Gastrocnemius medialis (tissue), 4 donors: Measurements from ENCODE around the gene GPBAR1. TPM values are rescaled to one million over a fixed set of nuclear protein-coding genes. Genes with fewer than 3 reads are reported as not detected.
"Not testable (repeated sequence)": the region's sequence is repeated elsewhere in the genome, so short reads cannot be mapped to it uniquely, and the experiment has no call there.

Experiments used
- ATAC-seq, 2 donors: fragments of 150-250 bp; one replicate each; pipeline ENCODE4 v1.9.1; 2016
- DNase-seq, 2 donors: peaks; one replicate each; pipeline ENCODE4 v3.0.0-alpha.2; 2019
- H3K27ac ChIP-seq, 4 donors: fragments of 200-600 bp; sonication (generic); 1 replicate in 1 of 4; 2 replicates in 3 of 4; pipeline ENCODE4 v1.5.1; 2016 to 2018; ENCODE audit warnings: mild to moderate bottlenecking in 2 of 4, moderate library complexity in 1 of 4
- H3K27me3 ChIP-seq, 3 donors: fragments of 200-600 bp; sonication (generic) in 2 of 3; 1 replicate in 1 of 3; 2 replicates in 2 of 3; pipeline versions ENCODE4 v1.5.1 to v1.6.0; 2016 to 2019; ENCODE audit warnings: mild to moderate bottlenecking in 1 of 3, moderate library complexity in 1 of 3
- H3K36me3 ChIP-seq, 2 donors: fragments of 200-600 bp; sonication (generic) in 1 of 2; one replicate each; pipeline ENCODE4 v1.5.1; 2017 to 2018
- H3K4me1 ChIP-seq, 2 donors: fragments of 200-600 bp; sonication (generic) in 1 of 2; one replicate each; pipeline ENCODE4 v1.5.1; 2016 to 2017; ENCODE audit warnings: mild to moderate bottlenecking in 2 of 2
- H3K4me3 ChIP-seq, 4 donors: fragments of 200-600 bp; sonication (generic) in 3 of 4; 1 replicate in 1 of 4; 2 replicates in 3 of 4; pipeline ENCODE4 v1.5.1; 2016 to 2019; ENCODE audit warnings: mild to moderate bottlenecking in 2 of 4
- H3K9me3 ChIP-seq, 3 donors: fragments of 200-600 bp; sonication (generic) in 2 of 3; 1 replicate in 1 of 3; 2 replicates in 2 of 3; pipeline ENCODE4 v1.5.1; 2016 to 2019
- POLR2A ChIP-seq, 2 donors: fragments of 450-650 bp; IDR thresholded peaks; one replicate each; pipeline ENCODE4 v1.6.1; 2017; ENCODE audit warnings: antibody characterized with exemption in 2 of 2, mild to moderate bottlenecking in 2 of 2, moderate library complexity in 2 of 2
- in situ Hi-C, 4 donors: fragments of 200-750 bp; cut with MboI; loops; one replicate each; pipeline versions ENCODE4 v1.15.0 to v1.8.0; 2017; ENCODE audit warnings: low sequenced_read_pairs in 4 of 4
- intact Hi-C: fragments of 100-400 bp; cut with DNase I; formaldehyde crosslinking; loops from one replicate; pipeline ENCODE4 v1.15.1; 2023; ENCODE audit warnings: low total_unique reads
- total RNA-seq, 4 donors: library from RNA; depleted of rRNA; stranded (reverse); fragments of >200 nt; gene quantifications; one replicate each; pipeline versions ENCODE4 v1.1.0 to v1.2.3, GENCODE V29; 2016
- TF ChIP-seq, protein P1 (sequence below), 5 experiments: fragments of 450-650 bp in 3 of 5; fragments of 200-600 bp in 2 of 5; sonication (generic) in 2 of 5; IDR thresholded peaks in 4 of 5; conservative IDR thresholded peaks in 1 of 5; 1 replicate in 4 of 5; 2 replicates in 1 of 5; pipeline ENCODE4 v1.5.1; 2016 to 2019; ENCODE audit warnings: antibody characterized with exemption in 5 of 5, mild to moderate bottlenecking in 3 of 5, moderate library complexity in 3 of 5

The GPBAR1 gene
- total RNA-seq, 4 donors from 2014 or later = 0.93 TPM; not detected in 3

DNA sequence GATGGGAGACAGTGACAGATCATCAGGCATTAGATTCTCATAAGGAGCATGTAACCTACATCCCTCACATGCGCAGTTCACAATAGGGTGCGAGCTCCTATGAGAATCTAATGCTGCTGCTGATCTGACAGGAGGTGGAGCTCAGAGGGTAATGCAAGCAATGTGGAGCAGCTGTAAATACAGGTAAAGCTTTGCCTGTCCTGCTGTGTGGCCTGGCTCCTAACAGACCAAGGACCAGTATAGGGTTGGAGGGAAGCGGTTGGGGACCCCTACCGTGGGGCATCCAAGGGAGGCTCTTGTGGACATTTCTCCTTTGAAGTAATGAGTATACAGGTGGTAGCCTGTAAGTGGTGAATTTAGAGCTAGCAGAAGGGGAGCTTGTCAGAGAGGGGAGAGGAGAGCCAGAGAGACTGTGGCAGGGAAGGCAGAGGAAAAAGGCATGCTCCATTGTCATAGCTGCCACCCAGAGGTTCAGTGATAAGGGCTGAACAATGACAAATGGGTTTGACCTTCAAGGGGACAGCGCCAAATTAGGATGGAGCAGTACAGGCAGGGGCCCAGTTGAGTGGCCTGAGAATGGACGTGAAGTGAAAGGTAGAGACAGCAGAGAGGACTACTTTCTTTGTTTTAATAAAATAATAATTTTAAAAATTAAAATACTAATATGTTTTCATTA lies 46.7 kb downstream of the GPBAR1 start:
- no peak for DNase-seq
- intact Hi-C loops = loop anchor here (10.0 kb wide), 1 partner anchor 47 kb away; the partner anchor contains the start of gene CATIP
- TF ChIP-seq POLR2A (IDR thresholded peaks at IDR 0.05) = no peak
- TF ChIP-seq, protein P1, sequence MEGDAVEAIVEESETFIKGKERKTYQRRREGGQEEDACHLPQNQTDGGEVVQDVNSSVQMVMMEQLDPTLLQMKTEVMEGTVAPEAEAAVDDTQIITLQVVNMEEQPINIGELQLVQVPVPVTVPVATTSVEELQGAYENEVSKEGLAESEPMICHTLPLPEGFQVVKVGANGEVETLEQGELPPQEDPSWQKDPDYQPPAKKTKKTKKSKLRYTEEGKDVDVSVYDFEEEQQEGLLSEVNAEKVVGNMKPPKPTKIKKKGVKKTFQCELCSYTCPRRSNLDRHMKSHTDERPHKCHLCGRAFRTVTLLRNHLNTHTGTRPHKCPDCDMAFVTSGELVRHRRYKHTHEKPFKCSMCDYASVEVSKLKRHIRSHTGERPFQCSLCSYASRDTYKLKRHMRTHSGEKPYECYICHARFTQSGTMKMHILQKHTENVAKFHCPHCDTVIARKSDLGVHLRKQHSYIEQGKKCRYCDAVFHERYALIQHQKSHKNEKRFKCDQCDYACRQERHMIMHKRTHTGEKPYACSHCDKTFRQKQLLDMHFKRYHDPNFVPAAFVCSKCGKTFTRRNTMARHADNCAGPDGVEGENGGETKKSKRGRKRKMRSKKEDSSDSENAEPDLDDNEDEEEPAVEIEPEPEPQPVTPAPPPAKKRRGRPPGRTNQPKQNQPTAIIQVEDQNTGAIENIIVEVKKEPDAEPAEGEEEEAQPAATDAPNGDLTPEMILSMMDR (IDR thresholded peaks at IDR 0.05 in 4 of 5, conservative IDR thresholded peaks at IDR 0.05 in 1 of 5) = no peak
- in situ Hi-C loops = loop anchor here (5.0 to 25.0 kb wide), 4 partner anchors 77 to 160 kb away; partner anchors contain the start of gene SLC11A1 (in 2 of the 4)
- ATAC-seq = no peak
- H3K9me3 ChIP-seq = no peaks in the 10 kb centered on the region
- H3K4me3 ChIP-seq = no peak overlapping the region
- H3K27me3 ChIP-seq = no peaks in the 10 kb centered on the region
- no peak overlapping the region for H3K27ac ChIP-seq
- H3K4me1 ChIP-seq = no peaks in the 10 kb centered on the region
- H3K36me3 ChIP-seq = no peaks in the 10 kb centered on the region

GRCh38 chr2:218310853-218311540 lies 50.2 kb downstream of the GPBAR1 start:
- in situ Hi-C loops (loop anchor here in 1 of 4 donors (25.0 kb wide), 1 partner anchor 151 kb away; no protein-coding TSS in a partner anchor), intact Hi-C loops (no loop called here)
- no peaks in the 10 kb centered on the region for H3K4me1 ChIP-seq
- H3K27me3 ChIP-seq = no peaks in the 10 kb centered on the region
- H3K36me3 ChIP-seq = no peaks in the 10 kb centered on the region
- DNase-seq = no peak
- ATAC-seq = no peak
- H3K9me3 ChIP-seq = no peaks in the 10 kb centered on the region
- no peak for TF ChIP-seq POLR2A (IDR thresholded peaks at IDR 0.05)
- TF ChIP-seq, protein P1 (IDR thresholded peaks at IDR 0.05 in 4 of 5, conservative IDR thresholded peaks at IDR 0.05 in 1 of 5) = no peak
- H3K27ac ChIP-seq = no peak overlapping the region
- H3K4me3 ChIP-seq = no peak overlapping the region

GRCh38 chr2:218311541-218312266 lies 50.9 kb downstream of the GPBAR1 start:
- H3K27me3 ChIP-seq, DNase-seq, ATAC-seq, H3K27ac ChIP-seq, H3K36me3 ChIP-seq, intact Hi-C loops, H3K4me1 ChIP-seq, H3K9me3 ChIP-seq, H3K4me3 ChIP-seq: not testable (repeated sequence)
- in situ Hi-C loops = loop anchor here in 1 of 4 donors (25.0 kb wide), 1 partner anchor 151 kb away; no protein-coding TSS in a partner anchor

DNA sequence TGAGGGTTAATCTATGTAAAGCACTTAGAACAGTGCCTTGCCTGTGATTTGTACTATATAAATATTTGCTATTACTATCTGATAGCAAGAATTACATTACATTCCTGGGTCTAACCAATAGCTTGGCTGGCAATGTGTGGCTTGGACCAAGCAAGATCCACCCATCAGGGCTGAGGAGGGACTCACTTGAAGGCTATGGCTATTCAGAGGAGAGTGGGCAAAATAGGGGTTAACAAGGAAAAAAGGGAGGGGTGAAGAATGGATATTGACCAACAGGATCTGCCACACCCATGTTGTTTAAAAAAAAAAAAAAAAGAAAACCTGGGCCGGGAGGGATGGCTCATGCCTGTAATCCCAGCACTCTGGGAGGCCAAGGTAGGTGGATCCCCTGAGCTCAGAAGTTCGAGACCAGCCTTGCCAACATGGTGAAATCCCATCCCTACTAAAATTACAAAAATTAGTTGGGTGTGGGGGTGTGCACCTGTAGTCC lies 51.5 kb downstream of the GPBAR1 start:
- intact Hi-C loops (no loop called here), in situ Hi-C loops (loop anchor here in 1 of 4 donors (25.0 kb wide), 1 partner anchor 150 kb away; no protein-coding TSS in a partner anchor)
- TF ChIP-seq, protein P1 (IDR thresholded peaks at IDR 0.05 in 4 of 5, conservative IDR thresholded peaks at IDR 0.05 in 1 of 5) = no peak
- TF ChIP-seq POLR2A (IDR thresholded peaks at IDR 0.05) = no peak
- H3K36me3 ChIP-seq = no peaks in the 10 kb centered on the region
- H3K27me3 ChIP-seq = no peaks in the 10 kb centered on the region
- H3K27ac ChIP-seq = no peak overlapping the region
- H3K9me3 ChIP-seq = no peaks in the 10 kb centered on the region
- H3K4me1 ChIP-seq = no peaks in the 10 kb centered on the region
- H3K4me3 ChIP-seq = no peak overlapping the region
- DNase-seq = no peak
- ATAC-seq = no peak
